ENCODE data around the gene SUSD4. TPM values are rescaled to one million over a fixed set of nuclear protein-coding genes. Genes with fewer than 3 reads are reported as not detected.
A peak's percentile ranks its signal among the peaks of the same experiment; 100 is the strongest.

The SUSD4 gene
- polyA plus RNA-seq, 4 donors, result 0.27 to 1.5 (median 0.61) TPM; not detected in 1

GRCh38 chr1:223304931-223305330, 59.0 kb downstream of the SUSD4 start:
- Histone ChIP-seq H3K27ac (ENCODE audit: low read depth in 1 of 3, low read length in 2 of 3) (no peak overlapping the region), H3K36me3 (ENCODE audit: control insufficient read depth in 3 of 3, insufficient read depth in 2 of 3, low read depth in 1 of 3, low read length in 3 of 3) (no peaks in the 10 kb centered on the region), H3K4me1 (ENCODE audit: control insufficient read depth in 3 of 3, insufficient read depth in 2 of 3, low read depth in 1 of 3, low read length in 2 of 3) (no peaks in the 10 kb centered on the region), H3K9me3 (ENCODE audit: control insufficient read depth in 2 of 2, insufficient read depth in 1 of 2, low read depth in 1 of 2, low read length in 1 of 2) (no peaks in the 10 kb centered on the region), H3K4me3 (ENCODE audit: low read depth in 1 of 3, low read length in 3 of 3) (no peak overlapping the region), H3K27me3 (ENCODE audit: control insufficient read depth in 3 of 3, insufficient read depth in 3 of 3, low read length in 3 of 3) (no peaks in the 10 kb centered on the region)
- DNase-seq (no peak), FAIRE-seq (no peak)
- WGBS, 3 donors, result 55 to 77% (median 73%) methylated on average over 1 of the region's 1 CpG

DNA sequence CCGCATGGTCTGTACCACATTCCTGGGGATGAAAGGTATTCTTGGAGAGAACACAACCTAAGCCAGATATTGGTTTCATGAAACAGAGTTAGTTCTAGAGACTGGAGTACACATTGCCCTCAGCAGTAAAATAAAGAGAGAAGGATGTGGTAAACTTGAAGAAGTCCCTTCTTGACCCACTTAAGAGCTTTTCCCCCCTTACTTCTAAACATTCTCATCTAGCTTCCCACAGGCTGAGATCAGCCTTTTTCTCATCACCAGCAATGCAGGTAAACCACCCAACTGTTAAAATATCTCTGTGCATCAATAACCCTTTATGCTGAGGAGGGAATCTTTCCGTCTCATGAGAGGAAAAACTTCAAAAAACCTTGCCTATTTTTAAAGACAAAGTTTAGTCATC, 62.6 kb downstream of the SUSD4 start:
- H3K27me3 ChIP-seq (ENCODE audit: control insufficient read depth in 3 of 3, insufficient read depth in 3 of 3, low read length in 3 of 3), result no peaks in the 10 kb centered on the region
- FAIRE-seq (no peak), DNase-seq (peak in 1 of 2 donors; percentile 10)
- H3K9me3 ChIP-seq (ENCODE audit: control insufficient read depth in 2 of 2, insufficient read depth in 1 of 2, low read depth in 1 of 2, low read length in 1 of 2), result no peaks in the 10 kb centered on the region
- no peak overlapping the region for H3K4me3 ChIP-seq (ENCODE audit: low read depth in 1 of 3, low read length in 3 of 3)
- no peaks in the 10 kb centered on the region for H3K4me1 ChIP-seq (ENCODE audit: control insufficient read depth in 3 of 3, insufficient read depth in 2 of 3, low read depth in 1 of 3, low read length in 2 of 3)
- no peaks in the 10 kb centered on the region for H3K36me3 ChIP-seq (ENCODE audit: control insufficient read depth in 3 of 3, insufficient read depth in 2 of 3, low read depth in 1 of 3, low read length in 3 of 3)
- WGBS, 3 donors, result 83 to 92% (median 85%) methylated on average over 2 of the region's 2 CpGs
- H3K27ac ChIP-seq (ENCODE audit: low read depth in 1 of 3, low read length in 2 of 3), result no peak overlapping the region

- H3K27me3 ChIP-seq (ENCODE audit: control insufficient read depth in 3 of 3, insufficient read depth in 3 of 3, low read length in 3 of 3), result no peaks in the 10 kb centered on the region
- WGBS, 3 donors, result 12 to 29% (median 20%) methylated on average over 1 of the region's 1 CpG
- FAIRE-seq (no peak), DNase-seq (no peak)
- no peak overlapping the region for H3K27ac ChIP-seq (ENCODE audit: low read depth in 1 of 3, low read length in 2 of 3)
- no peaks in the 10 kb centered on the region for H3K36me3 ChIP-seq (ENCODE audit: control insufficient read depth in 3 of 3, insufficient read depth in 2 of 3, low read depth in 1 of 3, low read length in 3 of 3)
- no peaks in the 10 kb centered on the region for H3K9me3 ChIP-seq (ENCODE audit: control insufficient read depth in 2 of 2, insufficient read depth in 1 of 2, low read depth in 1 of 2, low read length in 1 of 2)
- H3K4me1 ChIP-seq (ENCODE audit: control insufficient read depth in 3 of 3, insufficient read depth in 2 of 3, low read depth in 1 of 3, low read length in 2 of 3), result no peaks in the 10 kb centered on the region
- H3K4me3 ChIP-seq (ENCODE audit: low read depth in 1 of 3, low read length in 3 of 3), result no peak overlapping the region
These were observed 64.4 kb downstream of the SUSD4 start for GRCh38 chr1:223299553-223299952.

DNA sequence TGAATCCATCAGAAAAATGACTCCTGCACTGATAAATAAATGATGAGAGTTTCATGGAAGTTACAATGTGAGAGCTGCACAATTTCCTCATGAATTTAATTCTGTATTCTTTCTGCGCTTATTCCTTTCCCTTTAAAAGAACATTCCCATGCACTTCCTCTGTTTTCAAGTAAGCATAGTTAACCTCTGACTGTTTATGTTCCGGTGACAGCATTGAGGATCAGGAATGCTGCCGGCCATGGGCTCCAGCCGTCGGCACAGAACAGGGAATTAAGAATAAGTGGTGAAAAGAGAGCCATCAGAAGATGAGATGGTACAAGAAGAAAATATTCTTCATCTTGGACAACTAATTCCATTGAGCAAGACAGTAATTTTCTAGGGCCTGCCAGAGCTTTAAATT, 65.3 kb downstream of the SUSD4 start:
- H3K27me3 ChIP-seq (ENCODE audit: control insufficient read depth in 3 of 3, insufficient read depth in 3 of 3, low read length in 3 of 3), result no peaks in the 10 kb centered on the region
- H3K27ac ChIP-seq (ENCODE audit: low read depth in 1 of 3, low read length in 2 of 3), result no peak overlapping the region
- H3K36me3 ChIP-seq (ENCODE audit: control insufficient read depth in 3 of 3, insufficient read depth in 2 of 3, low read depth in 1 of 3, low read length in 3 of 3), result no peaks in the 10 kb centered on the region
- no peaks in the 10 kb centered on the region for H3K9me3 ChIP-seq (ENCODE audit: control insufficient read depth in 2 of 2, insufficient read depth in 1 of 2, low read depth in 1 of 2, low read length in 1 of 2)
- WGBS, 3 donors, result 55 to 87% (median 85%) methylated on average over 5 of the region's 5 CpGs
- no peak overlapping the region for H3K4me3 ChIP-seq (ENCODE audit: low read depth in 1 of 3, low read length in 3 of 3)
- no peak for DNase-seq
- no peaks in the 10 kb centered on the region for H3K4me1 ChIP-seq (ENCODE audit: control insufficient read depth in 3 of 3, insufficient read depth in 2 of 3, low read depth in 1 of 3, low read length in 2 of 3)
- no peak for FAIRE-seq

- no peak overlapping the region for H3K4me3 ChIP-seq (ENCODE audit: low read depth in 1 of 3, low read length in 3 of 3)
- FAIRE-seq, result no peak
- no peaks in the 10 kb centered on the region for H3K36me3 ChIP-seq (ENCODE audit: control insufficient read depth in 3 of 3, insufficient read depth in 2 of 3, low read depth in 1 of 3, low read length in 3 of 3)
- no peaks in the 10 kb centered on the region for H3K4me1 ChIP-seq (ENCODE audit: control insufficient read depth in 3 of 3, insufficient read depth in 2 of 3, low read depth in 1 of 3, low read length in 2 of 3)
- H3K27ac ChIP-seq (ENCODE audit: low read depth in 1 of 3, low read length in 2 of 3), result no peak overlapping the region
- DNase-seq, result no peak
- WGBS, 3 donors, result 98 to 100% (median 100%) methylated on average over 1 of the region's 1 CpG
- H3K27me3 ChIP-seq (ENCODE audit: control insufficient read depth in 3 of 3, insufficient read depth in 3 of 3, low read length in 3 of 3), result no peaks in the 10 kb centered on the region
- H3K9me3 ChIP-seq (ENCODE audit: control insufficient read depth in 2 of 2, insufficient read depth in 1 of 2, low read depth in 1 of 2, low read length in 1 of 2), result no peaks in the 10 kb centered on the region
These were observed 66.2 kb downstream of the SUSD4 start for GRCh38 chr1:223297800-223298199.

DNA sequence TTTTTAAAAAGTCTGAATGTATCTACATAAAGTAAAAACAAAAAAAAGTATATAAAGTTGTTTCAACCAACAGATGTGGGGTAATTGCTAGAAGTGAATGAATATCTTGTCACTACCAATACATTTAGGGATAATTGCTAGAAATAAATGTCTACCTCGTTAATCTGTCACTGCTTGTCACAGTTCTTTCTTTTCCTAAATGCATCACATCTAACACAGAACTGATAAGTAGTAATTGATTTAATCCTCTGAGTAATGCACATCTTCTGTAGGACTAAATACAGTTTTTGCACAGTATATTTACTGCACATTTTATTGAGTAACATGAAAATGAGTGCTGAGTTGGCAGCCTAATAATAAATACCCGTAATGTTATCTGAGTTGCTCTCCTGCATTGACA, 72.2 kb downstream of the SUSD4 start:
- FAIRE-seq (no peak), DNase-seq (no peak)
- Histone ChIP-seq H3K4me3 (ENCODE audit: low read depth in 1 of 3, low read length in 3 of 3) (no peak overlapping the region), H3K36me3 (ENCODE audit: control insufficient read depth in 3 of 3, insufficient read depth in 2 of 3, low read depth in 1 of 3, low read length in 3 of 3) (no peaks in the 10 kb centered on the region), H3K27ac (ENCODE audit: low read depth in 1 of 3, low read length in 2 of 3) (no peak overlapping the region), H3K4me1 (ENCODE audit: control insufficient read depth in 3 of 3, insufficient read depth in 2 of 3, low read depth in 1 of 3, low read length in 2 of 3) (no peaks in the 10 kb centered on the region), H3K9me3 (ENCODE audit: control insufficient read depth in 2 of 2, insufficient read depth in 1 of 2, low read depth in 1 of 2, low read length in 1 of 2) (no peaks in the 10 kb centered on the region), H3K27me3 (ENCODE audit: control insufficient read depth in 3 of 3, insufficient read depth in 3 of 3, low read length in 3 of 3) (no peaks in the 10 kb centered on the region)
- WGBS, 3 donors, result 49 to 74% (median 57%) methylated on average over 2 of the region's 2 CpGs

- 43 to 53% (median 45%) methylated on average over 3 of the region's 3 CpGs for WGBS, 3 donors
- Histone ChIP-seq H3K27me3 (ENCODE audit: control insufficient read depth in 3 of 3, insufficient read depth in 3 of 3, low read length in 3 of 3) (no peaks in the 10 kb centered on the region), H3K36me3 (ENCODE audit: control insufficient read depth in 3 of 3, insufficient read depth in 2 of 3, low read depth in 1 of 3, low read length in 3 of 3) (no peaks in the 10 kb centered on the region), H3K4me1 (ENCODE audit: control insufficient read depth in 3 of 3, insufficient read depth in 2 of 3, low read depth in 1 of 3, low read length in 2 of 3) (no peaks in the 10 kb centered on the region), H3K4me3 (ENCODE audit: low read depth in 1 of 3, low read length in 3 of 3) (no peak overlapping the region), H3K9me3 (ENCODE audit: control insufficient read depth in 2 of 2, insufficient read depth in 1 of 2, low read depth in 1 of 2, low read length in 1 of 2) (no peaks in the 10 kb centered on the region), H3K27ac (ENCODE audit: low read depth in 1 of 3, low read length in 2 of 3) (no peak overlapping the region)
- DNase-seq (no peak), FAIRE-seq (no peak)
These were observed 73.6 kb downstream of the SUSD4 start for GRCh38 chr1:223290397-223290796.

DNA sequence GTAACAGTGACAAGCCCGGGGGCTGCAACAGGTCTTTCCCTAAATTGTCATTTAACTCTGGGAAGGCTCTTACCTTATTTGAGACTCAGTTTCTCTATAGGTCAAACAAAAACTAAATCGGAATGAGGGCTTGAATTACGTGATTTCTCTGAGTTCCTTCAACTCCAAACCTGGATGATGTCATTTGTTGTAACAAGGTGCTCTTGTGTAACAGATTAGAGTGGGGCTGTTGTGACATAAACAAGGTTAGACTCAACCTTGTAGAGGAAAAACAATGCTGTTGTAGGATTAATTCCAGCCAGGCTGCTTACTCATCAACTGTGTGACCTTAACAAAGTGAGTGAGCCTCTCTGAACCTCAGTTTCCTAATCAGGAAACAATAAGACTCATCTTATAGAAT, 74.4 kb downstream of the SUSD4 start:
- WGBS, 3 donors, result 75 to 85% (median 76%) methylated on average over 3 of the region's 3 CpGs
- DNase-seq (no peak), FAIRE-seq (no peak)
- H3K27ac ChIP-seq (ENCODE audit: low read depth in 1 of 3, low read length in 2 of 3), result no peak overlapping the region
- H3K4me1 ChIP-seq (ENCODE audit: control insufficient read depth in 3 of 3, insufficient read depth in 2 of 3, low read depth in 1 of 3, low read length in 2 of 3), result no peaks in the 10 kb centered on the region
- H3K27me3 ChIP-seq (ENCODE audit: control insufficient read depth in 3 of 3, insufficient read depth in 3 of 3, low read length in 3 of 3), result no peaks in the 10 kb centered on the region
- H3K9me3 ChIP-seq (ENCODE audit: control insufficient read depth in 2 of 2, insufficient read depth in 1 of 2, low read depth in 1 of 2, low read length in 1 of 2), result no peaks in the 10 kb centered on the region
- H3K36me3 ChIP-seq (ENCODE audit: control insufficient read depth in 3 of 3, insufficient read depth in 2 of 3, low read depth in 1 of 3, low read length in 3 of 3), result no peaks in the 10 kb centered on the region
- no peak overlapping the region for H3K4me3 ChIP-seq (ENCODE audit: low read depth in 1 of 3, low read length in 3 of 3)

GRCh38 chr1:223288826-223289225, 75.2 kb downstream of the SUSD4 start:
- Histone ChIP-seq H3K9me3 (ENCODE audit: control insufficient read depth in 2 of 2, insufficient read depth in 1 of 2, low read depth in 1 of 2, low read length in 1 of 2) (no peaks in the 10 kb centered on the region), H3K4me1 (ENCODE audit: control insufficient read depth in 3 of 3, insufficient read depth in 2 of 3, low read depth in 1 of 3, low read length in 2 of 3) (no peaks in the 10 kb centered on the region), H3K27me3 (ENCODE audit: control insufficient read depth in 3 of 3, insufficient read depth in 3 of 3, low read length in 3 of 3) (no peaks in the 10 kb centered on the region), H3K4me3 (ENCODE audit: low read depth in 1 of 3, low read length in 3 of 3) (no peak overlapping the region), H3K36me3 (ENCODE audit: control insufficient read depth in 3 of 3, insufficient read depth in 2 of 3, low read depth in 1 of 3, low read length in 3 of 3) (no peaks in the 10 kb centered on the region), H3K27ac (ENCODE audit: low read depth in 1 of 3, low read length in 2 of 3) (no peak overlapping the region)
- no peak for FAIRE-seq
- no peak for DNase-seq
- WGBS, 3 donors, result 74 to 87% (median 86%) methylated on average over 5 of the region's 5 CpGs
